H9 (cell line): ENCODE measurements around the gene SAMD15. TPM values are rescaled to one million over a fixed set of nuclear protein-coding genes. Genes with fewer than 3 reads are reported as not detected.

Experiments
- DNase-seq: peaks from one replicate; pipeline ENCODE4 v3.0.0-alpha.2; 2017
- H2AFZ ChIP-seq: one replicate; pipeline ENCODE4 v1.6.1; 2013; ENCODE audit warnings: mild to moderate bottlenecking, low read length, control low read depth, moderate library complexity
- H2AK5ac ChIP-seq: 2 replicates; pipeline ENCODE4 v1.6.1; 2013; ENCODE audit warnings: low read length, control low read depth, mixed read lengths; ENCODE audit not compliant: insufficient read length
- H2BK120ac ChIP-seq: one replicate; pipeline ENCODE4 v1.6.1; 2013; ENCODE audit warnings: low read depth, mild to moderate bottlenecking, low read length, control low read depth, inconsistent platforms; ENCODE audit not compliant: poor library complexity, severe bottlenecking
- H2BK12ac ChIP-seq: 2 replicates; pipeline ENCODE4 v1.6.1; 2013; ENCODE audit warnings: low read length, control low read depth, mixed read lengths, low read depth; ENCODE audit not compliant: insufficient read length
- H2BK15ac ChIP-seq: 2 replicates; pipeline ENCODE4 v1.6.1; 2013; ENCODE audit warnings: low read depth, low read length, control low read depth
- H2BK20ac ChIP-seq: one replicate; pipeline ENCODE4 v1.6.1; 2013; ENCODE audit warnings: low read depth, mild to moderate bottlenecking, low read length, control low read depth, inconsistent platforms; ENCODE audit not compliant: poor library complexity, severe bottlenecking
- H2BK5ac ChIP-seq: 2 replicates; pipeline ENCODE4 v1.6.1; 2013; ENCODE audit warnings: low read length, control low read depth, mixed read lengths; ENCODE audit not compliant: insufficient read length
- H3K14ac ChIP-seq: 2 replicates; pipeline ENCODE4 v1.6.1; 2013; ENCODE audit warnings: low read length, control low read depth; ENCODE audit not compliant: insufficient read depth
- H3K18ac ChIP-seq: 2 replicates; pipeline ENCODE4 v1.6.1; 2013; ENCODE audit warnings: low read depth, mild to moderate bottlenecking, mixed read lengths, low read length, control low read depth; ENCODE audit not compliant: insufficient read length
- H3K23ac ChIP-seq: 2 replicates; pipeline ENCODE4 v1.6.1; 2013; ENCODE audit warnings: low read length, control low read depth, mixed read lengths, low read depth; ENCODE audit not compliant: insufficient read length
- H3K23me2 ChIP-seq: 2 replicates; pipeline ENCODE4 v1.6.1; 2013; ENCODE audit warnings: low read depth, mild to moderate bottlenecking, mixed read lengths, low read length, control low read depth; ENCODE audit not compliant: insufficient read length, poor library complexity, severe bottlenecking
- H3K27ac ChIP-seq: 2 replicates; pipeline ENCODE4 v1.5.1; 2013; ENCODE audit warnings: low read length, control low read depth, mixed read lengths, low read depth; ENCODE audit not compliant: insufficient read length
- H3K27me3 ChIP-seq: 2 replicates; pipeline ENCODE4 v1.6.1; 2013; ENCODE audit warnings: low read length, control low read depth, inconsistent platforms; ENCODE audit not compliant: insufficient read depth
- H3K4ac ChIP-seq: 2 replicates; pipeline ENCODE4 v1.6.1; 2013; ENCODE audit warnings: low read depth, mild to moderate bottlenecking, control low read depth, inconsistent platforms, low read length, moderate library complexity
- H3K4me1 ChIP-seq: 2 replicates; pipeline ENCODE4 v1.6.1; 2013; ENCODE audit warnings: low read length, control low read depth, inconsistent platforms; ENCODE audit not compliant: insufficient read depth
- H3K4me2 ChIP-seq: 2 replicates; pipeline ENCODE4 v1.6.1; 2013; ENCODE audit warnings: low read length, control low read depth, mixed read lengths; ENCODE audit not compliant: insufficient read length, insufficient read depth
- H3K56ac ChIP-seq: 2 replicates; pipeline ENCODE4 v1.6.1; 2013; ENCODE audit warnings: low read depth, mild to moderate bottlenecking, mixed read lengths, low read length, control low read depth; ENCODE audit not compliant: insufficient read length
- H3K79me1 ChIP-seq: 2 replicates; pipeline ENCODE4 v1.6.1; 2013; ENCODE audit warnings: low read depth, mild to moderate bottlenecking, moderate library complexity, low read length, control low read depth, inconsistent platforms; ENCODE audit not compliant: insufficient read depth, poor library complexity, severe bottlenecking
- H3K79me2 ChIP-seq: 2 replicates; pipeline ENCODE4 v1.6.1; 2013; ENCODE audit warnings: low read length, control low read depth, inconsistent platforms; ENCODE audit not compliant: insufficient read depth
- H3K9ac ChIP-seq: 2 replicates; pipeline ENCODE4 v1.6.1; 2013; ENCODE audit warnings: low read length, control low read depth, mixed read lengths; ENCODE audit not compliant: insufficient read length; ENCODE audit errors: extremely low read depth
- H3K9me3 ChIP-seq: one replicate; pipeline ENCODE4 v1.6.1; 2013; ENCODE audit warnings: low read depth, low read length, inconsistent platforms; ENCODE audit not compliant: control insufficient read depth
- H3T11ph ChIP-seq: one replicate; pipeline ENCODE4 v1.6.1; 2013; ENCODE audit warnings: mild to moderate bottlenecking, low read length, control low read depth, inconsistent platforms
- H4K20me1 ChIP-seq: one replicate; pipeline ENCODE4 v1.6.1; 2013; ENCODE audit not compliant: control insufficient read depth, insufficient read length, insufficient read depth
- H4K5ac ChIP-seq: 2 replicates; pipeline ENCODE4 v1.6.1; 2013; ENCODE audit warnings: low read depth, mild to moderate bottlenecking, mixed read lengths, low read length, control low read depth; ENCODE audit not compliant: insufficient read length
- H4K8ac ChIP-seq: replicated peaks from 2 replicates; pipeline ENCODE4 v1.6.1; 2013; ENCODE audit warnings: low read length, control low read depth, mixed read lengths, low read depth; ENCODE audit not compliant: insufficient read length
- H4K91ac ChIP-seq: 2 replicates; pipeline ENCODE4 v1.6.1; 2013; ENCODE audit warnings: low read depth, mild to moderate bottlenecking, moderate library complexity, mixed read lengths, low read length, control low read depth; ENCODE audit not compliant: insufficient read length
- H3K27ac Mint-ChIP-seq, 3 experiments: 2 replicates in 2 of 3; 3 replicates in 1 of 3; pipeline ENCODE4 v1.8.0; 2020 to 2021; ENCODE audit warnings: mixed read lengths in 3 of 3, mild to moderate bottlenecking in 1 of 3, moderate library complexity in 1 of 3
- H3K27me3 Mint-ChIP-seq: 2 replicates; pipeline ENCODE4 v1.8.0; 2021; ENCODE audit warnings: low read depth, mild to moderate bottlenecking, moderate library complexity, mixed read lengths
- H3K36me3 Mint-ChIP-seq, 3 experiments: 2 replicates in 2 of 3; 3 replicates in 1 of 3; pipeline ENCODE4 v1.8.0; 2020 to 2021; ENCODE audit warnings: low read depth in 3 of 3, mixed read lengths in 3 of 3; ENCODE audit not compliant: insufficient read depth in 1 of 3
- H3K4me1 Mint-ChIP-seq, 2 experiments: 2 replicates each; pipeline ENCODE4 v1.8.0; 2020; ENCODE audit warnings: mixed read lengths in 2 of 2
- H3K4me3 Mint-ChIP-seq, 2 experiments: 2 replicates in 1 of 2; 3 replicates in 1 of 2; pipeline ENCODE4 v1.8.0; 2020 to 2021; ENCODE audit warnings: mild to moderate bottlenecking in 2 of 2, mixed read lengths in 2 of 2, moderate library complexity in 1 of 2
- H3K9me3 Mint-ChIP-seq, 2 experiments: 2 replicates in 1 of 2; 3 replicates in 1 of 2; pipeline ENCODE4 v1.8.0; 2020; ENCODE audit warnings: mild to moderate bottlenecking in 2 of 2, mixed read lengths in 2 of 2, moderate library complexity in 1 of 2
- WGBS: extraction: QIAGEN DNeasy Blood & Tissue Kit; methylation state at CpG from one replicate; pipeline ENCODE4 v1.1.7; 2013; ENCODE audit warnings: missing lambda C conversion rate, low lambda C conversion rate, mixed read lengths; ENCODE audit not compliant: insufficient read length; ENCODE audit errors: extremely low coverage; 5-methylcytosine and 5-hydroxymethylcytosine counted together
- total RNA-seq: library from RNA; stranded (reverse); gene quantifications from 2 replicates; pipeline ENCODE4 v1.2.1, GENCODE V29; 2021
- TF ChIP-seq, protein P1 (sequence below): fragments of 200-600 bp; sonication (generic); conservative IDR thresholded peaks from 3 replicates; pipeline ENCODE4 v1.8.0; 2021; ENCODE audit warnings: antibody characterized with exemption, mild to moderate bottlenecking

Gene SAMD15
- total RNA-seq, 1 experiment from 2014 or later = 1.1 TPM

DNA sequence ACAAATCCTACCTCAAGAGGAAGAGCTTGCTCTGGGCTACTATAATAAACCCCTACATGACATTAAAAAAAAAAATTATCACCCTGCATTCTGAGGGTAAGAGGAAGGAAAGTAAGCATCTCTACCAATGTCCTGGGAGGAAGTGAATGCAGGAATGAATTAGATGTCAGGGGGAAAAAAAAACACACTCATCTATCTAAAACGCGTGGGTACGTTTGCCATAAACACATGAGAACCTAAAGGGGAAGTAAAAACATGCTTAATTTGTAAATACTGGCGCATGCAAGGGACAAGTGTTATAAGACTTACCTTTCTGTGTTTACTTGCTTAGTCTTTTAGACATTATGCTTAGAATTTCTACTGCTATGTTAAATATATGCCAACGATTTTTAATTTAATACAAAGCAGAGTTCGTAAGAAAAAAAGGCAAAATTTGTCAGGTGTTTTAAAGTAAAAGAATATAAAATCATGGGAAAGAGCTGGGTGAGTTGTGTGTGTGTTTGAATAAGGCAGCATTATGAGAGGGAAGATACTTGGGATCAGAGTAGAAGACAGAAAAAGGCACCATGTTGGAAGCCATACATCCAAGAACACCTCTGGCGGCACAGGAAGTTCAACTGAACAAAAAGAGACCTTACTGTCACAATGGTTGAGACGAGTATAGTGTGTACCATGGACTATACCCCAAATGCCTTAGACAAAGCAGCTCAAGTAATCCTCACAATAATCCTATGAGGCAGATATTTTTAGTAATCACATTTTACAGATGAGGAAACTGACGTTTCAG is 1.8 kb upstream of the SAMD15 start:
- Histone ChIP-seq H3T11ph (no peak overlapping the region), H2AK5ac (no peak overlapping the region), H4K5ac (no peak overlapping the region), H2BK20ac (no peak overlapping the region), H3K27ac (no peak overlapping the region), H4K8ac (no peak overlapping the region), H2BK120ac (no peak overlapping the region), H3K23ac (no peak overlapping the region), H2BK12ac (no peak overlapping the region), H3K23me2 (peaks cover 13% of the 10 kb centered on the region), H3K4ac (no peak overlapping the region), H3K9me3 (no peaks in the 10 kb centered on the region), H2BK5ac (no peak overlapping the region), H4K91ac (no peak overlapping the region), H4K20me1 (no peaks in the 10 kb centered on the region), H3K79me1 (no peaks in the 10 kb centered on the region), H3K9ac (peak overlapping the region; percentile 33), H3K27me3 (no peaks in the 10 kb centered on the region), H3K56ac (no peak overlapping the region), H3K18ac (no peak overlapping the region), H3K79me2 (no peaks in the 10 kb centered on the region), H2AFZ (no peak overlapping the region), H3K14ac (no peak overlapping the region), H3K4me1 (peaks cover 4% of the 10 kb centered on the region; the same call in 1 of the 2 replicates), H3K4me2 (peak overlapping the region; percentile 98), H2BK15ac (no peak overlapping the region)
- H3K9me3 Mint-ChIP-seq = no peaks in the 10 kb centered on the region
- H3K4me3 Mint-ChIP-seq = peak overlapping the region; percentile 81 to 93; a peak in 4 of 5 replicates
- no CpG with 5 or more reads among the region's 9 CpGs for WGBS
- TF ChIP-seq, protein P1, sequence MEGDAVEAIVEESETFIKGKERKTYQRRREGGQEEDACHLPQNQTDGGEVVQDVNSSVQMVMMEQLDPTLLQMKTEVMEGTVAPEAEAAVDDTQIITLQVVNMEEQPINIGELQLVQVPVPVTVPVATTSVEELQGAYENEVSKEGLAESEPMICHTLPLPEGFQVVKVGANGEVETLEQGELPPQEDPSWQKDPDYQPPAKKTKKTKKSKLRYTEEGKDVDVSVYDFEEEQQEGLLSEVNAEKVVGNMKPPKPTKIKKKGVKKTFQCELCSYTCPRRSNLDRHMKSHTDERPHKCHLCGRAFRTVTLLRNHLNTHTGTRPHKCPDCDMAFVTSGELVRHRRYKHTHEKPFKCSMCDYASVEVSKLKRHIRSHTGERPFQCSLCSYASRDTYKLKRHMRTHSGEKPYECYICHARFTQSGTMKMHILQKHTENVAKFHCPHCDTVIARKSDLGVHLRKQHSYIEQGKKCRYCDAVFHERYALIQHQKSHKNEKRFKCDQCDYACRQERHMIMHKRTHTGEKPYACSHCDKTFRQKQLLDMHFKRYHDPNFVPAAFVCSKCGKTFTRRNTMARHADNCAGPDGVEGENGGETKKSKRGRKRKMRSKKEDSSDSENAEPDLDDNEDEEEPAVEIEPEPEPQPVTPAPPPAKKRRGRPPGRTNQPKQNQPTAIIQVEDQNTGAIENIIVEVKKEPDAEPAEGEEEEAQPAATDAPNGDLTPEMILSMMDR = no peak
- peaks cover 2% of the 10 kb centered on the region for H3K27me3 Mint-ChIP-seq
- DNase-seq = no peak
- no peaks in the 10 kb centered on the region for H3K36me3 Mint-ChIP-seq
- H3K27ac Mint-ChIP-seq = no peak overlapping the region
- H3K4me1 Mint-ChIP-seq = peaks cover 7 to 8% of the 10 kb centered on the region in 2 experiments
